K562 (cell line): Measurements from ENCODE around the gene PHLDB3. TPM values are rescaled to one million over a fixed set of nuclear protein-coding genes. Genes with fewer than 3 reads are reported as not detected.

Experiments used
- ATAC-seq: fragments of 200-7000 bp; cut with Tn5 transposase; 3 replicates; pipeline ENCODE4 v1.9.1; 2020; ENCODE audit warnings: moderate library complexity
- BruUV-seq: library from RNA; stranded (reverse); fragments of 400-500 nt; replicated peaks from 2 replicates; lab custom pipeline; 2021; lab: Mats Ljungman, UMichigan
- CTCF ChIA-PET: fragments of 300-600 bp; formaldehyde crosslinking; extraction: SDS; loops from one replicate; lab custom pipeline; 2021; ENCODE audit warnings: low intra/inter-chr PET ratio; lab: Yijun Ruan, JAX
- POLR2A ChIA-PET: fragments of 300-600, 350-650 bp; sonication (Branson Sonifier 250); formaldehyde crosslinking; extraction: SDS; loops from one replicate; lab custom pipeline; 2021; ENCODE audit warnings: antibody characterized with exemption, inconsistent platforms; lab: Yijun Ruan, JAX
- DNase-seq, 4 experiments: peaks; one replicate each; pipeline versions ENCODE4 v3.0.0 to v3.0.0-alpha.2; 2011 to 2018; ENCODE audit warnings: low spot score in 3 of 4, mixed read lengths in 3 of 4; ENCODE audit errors: extremely low read depth in 1 of 4
- FAIRE-seq: peaks from 2 replicates; lab custom pipeline; 2011; peaks lifted over from hg19 to GRCh38; lab: Jason Lieb, UNC
- H2AFZ ChIP-seq: 2 replicates; pipeline ENCODE4 v1.6.0; 2011; ENCODE audit warnings: low read depth, low read length, control low read depth, inconsistent platforms
- H3K27ac ChIP-seq: fragments of 200-600 bp; 3 replicates; pipeline ENCODE4 v1.8.0; 2011; ENCODE audit warnings: low read depth, mild to moderate bottlenecking, control low read depth, inconsistent platforms, low read length, moderate library complexity, mixed read lengths; ENCODE audit errors: extremely low read depth
- H3K27me3 ChIP-seq, 2 experiments: fragments of 300-600 bp in 1 of 2; 2 replicates in 1 of 2; 3 replicates in 1 of 2; pipeline versions ENCODE4 v1.6.0 to v1.8.0; 2011; ENCODE audit warnings: inconsistent platforms in 2 of 2, low read length in 2 of 2, mild to moderate bottlenecking in 1 of 2, mixed read lengths in 1 of 2, moderate library complexity in 1 of 2; ENCODE audit not compliant: control insufficient read depth in 2 of 2, insufficient read depth in 2 of 2
- H3K36me3 ChIP-seq: fragments of 300-600 bp; 3 replicates; pipeline ENCODE4 v1.8.0; 2011; ENCODE audit warnings: mild to moderate bottlenecking, low read length, inconsistent platforms; ENCODE audit not compliant: control insufficient read depth, insufficient read depth
- H3K4me1 ChIP-seq, 2 experiments: fragments of 200-600 bp in 1 of 2; replicated peaks in 1 of 2; 2 replicates in 1 of 2; 3 replicates in 1 of 2; pipeline versions ENCODE4 v1.5.1 to v1.8.0; 2011; ENCODE audit warnings: inconsistent platforms in 2 of 2, low read length in 2 of 2, mild to moderate bottlenecking in 1 of 2, mixed read lengths in 1 of 2, moderate library complexity in 1 of 2; ENCODE audit not compliant: control insufficient read depth in 2 of 2, insufficient read depth in 2 of 2
- H3K4me2 ChIP-seq: 2 replicates; pipeline ENCODE4 v1.6.1; 2011; ENCODE audit warnings: low read length, control low read depth, inconsistent platforms, mixed read lengths; ENCODE audit not compliant: insufficient read depth
- H3K4me3 ChIP-seq: fragments of 200-600 bp; sonication (generic), shearing (Covaris generic); 2 replicates; pipeline ENCODE4 v1.5.1; 2016; ENCODE audit warnings: control low read depth, inconsistent platforms
- H3K79me2 ChIP-seq: fragments of 200-600 bp; 3 replicates; pipeline ENCODE4 v1.8.0; 2011; ENCODE audit warnings: low read length, inconsistent platforms; ENCODE audit not compliant: control insufficient read depth, insufficient read depth
- H3K9ac ChIP-seq, 2 experiments: 2 replicates each; pipeline versions ENCODE4 v1.6.0 to v1.6.1; 2011; ENCODE audit warnings: low read depth in 2 of 2, low read length in 2 of 2, control low read depth in 1 of 2, inconsistent platforms in 1 of 2, mild to moderate bottlenecking in 1 of 2, mixed read lengths in 1 of 2; ENCODE audit not compliant: insufficient read depth in 1 of 2
- H3K9me1 ChIP-seq: one replicate; pipeline ENCODE4 v1.6.0; 2011; ENCODE audit warnings: inconsistent platforms, mild to moderate bottlenecking, low read length, moderate library complexity; ENCODE audit not compliant: control insufficient read depth, insufficient read depth
- H3K9me3 ChIP-seq: replicated peaks from 2 replicates; pipeline ENCODE4 v1.5.1; 2011; ENCODE audit warnings: low read depth, low read length, inconsistent platforms; ENCODE audit not compliant: control insufficient read depth, insufficient read depth
- H4K20me1 ChIP-seq: replicated peaks from 2 replicates; pipeline ENCODE4 v1.6.1; 2011; ENCODE audit warnings: low read length, inconsistent platforms, mixed read lengths; ENCODE audit not compliant: control insufficient read depth, insufficient read depth
- BRD9 ChIP-seq: fragments of 450-650 bp; IDR thresholded peaks from 2 replicates; pipeline ENCODE4 v1.6.1; 2018; ENCODE audit warnings: low read depth; ENCODE audit not compliant: partially characterized antibody
- CBFA2T3 ChIP-seq: fragments of 450-650 bp; IDR thresholded peaks from 2 replicates; pipeline ENCODE4 v1.6.1; 2017
- CHD4 ChIP-seq: fragments of 200-600 bp; sonication (generic); IDR thresholded peaks from 3 replicates; pipeline ENCODE4 v1.6.1; 2012; ENCODE audit warnings: low read depth, mild to moderate bottlenecking, mixed read lengths, low read length, inconsistent platforms; ENCODE audit not compliant: insufficient read depth, insufficient replicate concordance, poor library complexity, severe bottlenecking
- CREBBP ChIP-seq: IDR thresholded peaks from one replicate; pipeline ENCODE4 v1.6.1; 2012; ENCODE audit warnings: low read depth, mild to moderate bottlenecking, control low read depth, inconsistent platforms, low read length
- DPF2 ChIP-seq: fragments of 450-650 bp; IDR thresholded peaks from 2 replicates; pipeline ENCODE4 v1.6.1; 2016
- EHMT2 ChIP-seq: fragments of 450-650 bp; IDR thresholded peaks from 2 replicates; pipeline ENCODE4 v1.6.1; 2018; ENCODE audit warnings: antibody characterized with exemption
- FOXK2 ChIP-seq, 2 experiments: fragments of 450-650 bp; IDR thresholded peaks in 1 of 2; conservative IDR thresholded peaks in 1 of 2; 2 replicates each; pipeline ENCODE4 v1.6.1; 2016; ENCODE audit warnings: low read depth in 2 of 2, mild to moderate bottlenecking in 1 of 2
- FOXO4 ChIP-seq: fragments of 450-650 bp; formaldehyde crosslinking; IDR thresholded peaks from 2 replicates; pipeline ENCODE4 v1.4.0; 2020; ENCODE audit warnings: mild to moderate bottlenecking, moderate library complexity
- GATAD2A ChIP-seq: fragments of 450-650 bp; IDR thresholded peaks from 2 replicates; pipeline ENCODE4 v1.6.1; 2017
- GTF2B ChIP-seq: IDR thresholded peaks from 2 replicates; pipeline ENCODE4 v1.6.1; 2011; ENCODE audit not compliant: insufficient read length; ENCODE audit errors: extremely low read depth
- MAFF ChIP-seq: IDR thresholded peaks from 2 replicates; pipeline ENCODE4 v1.6.1; 2012; ENCODE audit warnings: low read length, improper control_type of control experiment
- MAFG ChIP-seq: fragments of 450-650 bp; conservative IDR thresholded peaks from 2 replicates; pipeline ENCODE4 v1.6.1; 2016; ENCODE audit warnings: missing genetic modification characterization, missing compliant biosample characterization
- MCM7 ChIP-seq, 2 experiments: fragments of 450-650 bp; IDR thresholded peaks; 2 replicates each; pipeline ENCODE4 v1.6.1; 2016 to 2018
- MECOM ChIP-seq: fragments of 250-450 bp; sonication (Bioruptor Pico); IDR thresholded peaks from 2 replicates; pipeline ENCODE4 v1.8.0; 2022; ENCODE audit warnings: inconsistent platforms
- PRDM10 ChIP-seq: fragments of 450-650 bp; IDR thresholded peaks from 2 replicates; pipeline ENCODE4 v1.6.1; 2018; ENCODE audit not compliant: partially characterized antibody
- RFX1 ChIP-seq: fragments of 450-650 bp; IDR thresholded peaks from 2 replicates; pipeline ENCODE4 v1.6.1; 2016; ENCODE audit warnings: mild to moderate bottlenecking, moderate library complexity
- THRAP3 ChIP-seq: fragments of 450-650 bp; IDR thresholded peaks from 2 replicates; pipeline ENCODE4 v1.6.1; 2016; ENCODE audit warnings: mild to moderate bottlenecking, inconsistent platforms, borderline replicate concordance
- TRIM24 ChIP-seq, 2 experiments: fragments of 450-650 bp; IDR thresholded peaks; 2 replicates each; pipeline ENCODE4 v1.6.1; 2016
- ZNF282 ChIP-seq: sonication (generic); formaldehyde crosslinking; IDR thresholded peaks from 2 replicates; pipeline ENCODE4 v1.8.1; 2023; ENCODE audit warnings: missing genetic modification reagents
- ZNF316 ChIP-seq: fragments of 450-650 bp; IDR thresholded peaks from 2 replicates; pipeline ENCODE4 v1.6.1; 2016
- WGBS: fragments of 100-300 bp; shearing (Covaris generic); methylation state at CpG from one replicate; pipeline ENCODE4 v1.1.6; 2016; ENCODE audit warnings: low coverage, mixed read lengths; ENCODE audit not compliant: insufficient coverage; ENCODE audit errors: missing lambda C conversion rate; 5-methylcytosine and 5-hydroxymethylcytosine counted together
- in situ Hi-C: fragments of 300-500 bp; cut with MboI; formaldehyde crosslinking; loops from 4 replicates; pipeline ENCODE4 v1.15.0; 2018; ENCODE audit warnings: inconsistent platforms, mixed read lengths
- intact Hi-C: fragments of 100-400 bp; cut with micrococcal nuclease; formaldehyde crosslinking; loops from 2 replicates; pipeline ENCODE4 v1.14.2; 2022
- polyA plus RNA-seq, 8 experiments: library from polyadenylated mRNA; depleted of rRNA in 4 of 8; stranded (reverse) in 5 of 8; unstranded in 3 of 8; fragments of >200 nt; fragmentation: Nextera tagmentation in 2 of 8; fragmentation: Illumina TruSeq in 1 of 8; extraction: Ambion mirVana in 2 of 8; extraction: Trizol in 1 of 8; gene quantifications; 2 replicates each; pipeline versions ENCODE4 v1.2.1 to v1.2.3, GENCODE V29; 2011 to 2014; ENCODE audit warnings: inconsistent platforms in 1 of 8, missing spikeins in 1 of 8
- total RNA-seq, 7 experiments: library from RNA; depleted of rRNA in 6 of 7; stranded (reverse); fragments of >200 nt in 6 of 7; fragmentation: Illumina TruSeq in 2 of 7; extraction: Trizol in 2 of 7; gene quantifications; 2 replicates each; pipeline versions ENCODE4 v1.2.1 to v1.2.3, GENCODE V29; 2011 to 2021; ENCODE audit warnings: low replicate concordance in 1 of 7

PHLDB3 gene
- total and polyA plus RNA-seq, 9 of the 15 experiments (the other 6 are each of a cell fraction or from before 2014, with no cell fraction given): 0.04 to 23.5 (median 3.9) TPM

- CTCF ChIA-PET: no interaction called here
- TF ChIP-seq DPF2 (peak; percentile 70; the same call in 1 of the 2 replicates), THRAP3 (no peak), MAFF (peak; percentile 22; the same call in 1 of the 2 replicates), CREBBP (no peak), TRIM24 (IDR thresholded peaks at IDR 0.05) (0 out of 4 replicates have a peak, but pooled peaks of 1 of the 2 experiments have one; percentile 9), PRDM10 (peak; percentile 82), FOXO4 (CRISPR knock-in tag) (no peak), ZNF316 (peak; percentile 68), MECOM (CRISPR knock-in tag) (no peak), MCM7 (IDR thresholded peaks at IDR 0.05) (no peak), RFX1 (no peak), CBFA2T3 (peak; percentile 36; the same call in 1 of the 2 replicates), MAFG (tag) (peak; percentile 45), EHMT2 (peak; percentile 61; the same call in 1 of the 2 replicates), ZNF282 (CRISPR knock-in tag) (no peak), CHD4 (no peak), FOXK2 (conservative IDR thresholded peaks at IDR 0.05 in 1 of 2, IDR thresholded peaks at IDR 0.05 in 1 of 2; ENCODE audit: low read depth in 2 of 2) (0 out of 4 replicates have a peak, but pooled peaks of 1 of the 2 experiments have one; percentile 38), BRD9 (no peak), GATAD2A (no peak), GTF2B (no peak)
These were observed 46.7 kb downstream of the PHLDB3 start for GRCh38 chr19:43457809-43458208.

More at GRCh38 chr19:43457809-43458208, 46.7 kb downstream of the PHLDB3 start:
- FAIRE-seq (peak; percentile 80), DNase-seq (peak in 2 of 4 experiments; percentile 51), ATAC-seq (peak; percentile 71)
- no peaks in the 10 kb centered on the region for H3K36me3 ChIP-seq
- H3K9ac ChIP-seq: peak overlapping the region in 1 of 2 experiments; percentile 62; a peak in 1 of 4 replicates
- no peaks in the 10 kb centered on the region for H3K9me3 ChIP-seq
- POLR2A ChIA-PET: interaction anchor here (0.6 to 1.2 kb wide), 3 partner anchors 9 to 802 kb away, joined by 3 to 4 read pairs (median 3); no protein-coding TSS in a partner anchor
- H3K79me2 ChIP-seq: no peaks in the 10 kb centered on the region
- H3K4me2 ChIP-seq: no peak overlapping the region
- no peaks in the 10 kb centered on the region for H4K20me1 ChIP-seq
- no peak overlapping the region for H3K27ac ChIP-seq
- no peaks in the 10 kb centered on the region for H3K9me1 ChIP-seq
- no TSS peak for BruUV-seq
- peaks cover 7 to 11% of the 10 kb centered on the region in 2 experiments; a peak in 3 of 5 replicates for H3K4me1 ChIP-seq
- H3K27me3 ChIP-seq: peaks cover 17 to 18% of the 10 kb centered on the region in 2 experiments; a peak in 4 of 5 replicates
- peak overlapping the region; percentile 62 for H2AFZ ChIP-seq
- intact Hi-C loops (no loop called here), in situ Hi-C loops (no loop called here)
- 15% methylated on average over 4 of the region's 4 CpGs for WGBS
- H3K4me3 ChIP-seq: no peak overlapping the region
